ENCODE measurements around the gene PALM2AKAP2.

Gene PALM2AKAP2

DNA sequence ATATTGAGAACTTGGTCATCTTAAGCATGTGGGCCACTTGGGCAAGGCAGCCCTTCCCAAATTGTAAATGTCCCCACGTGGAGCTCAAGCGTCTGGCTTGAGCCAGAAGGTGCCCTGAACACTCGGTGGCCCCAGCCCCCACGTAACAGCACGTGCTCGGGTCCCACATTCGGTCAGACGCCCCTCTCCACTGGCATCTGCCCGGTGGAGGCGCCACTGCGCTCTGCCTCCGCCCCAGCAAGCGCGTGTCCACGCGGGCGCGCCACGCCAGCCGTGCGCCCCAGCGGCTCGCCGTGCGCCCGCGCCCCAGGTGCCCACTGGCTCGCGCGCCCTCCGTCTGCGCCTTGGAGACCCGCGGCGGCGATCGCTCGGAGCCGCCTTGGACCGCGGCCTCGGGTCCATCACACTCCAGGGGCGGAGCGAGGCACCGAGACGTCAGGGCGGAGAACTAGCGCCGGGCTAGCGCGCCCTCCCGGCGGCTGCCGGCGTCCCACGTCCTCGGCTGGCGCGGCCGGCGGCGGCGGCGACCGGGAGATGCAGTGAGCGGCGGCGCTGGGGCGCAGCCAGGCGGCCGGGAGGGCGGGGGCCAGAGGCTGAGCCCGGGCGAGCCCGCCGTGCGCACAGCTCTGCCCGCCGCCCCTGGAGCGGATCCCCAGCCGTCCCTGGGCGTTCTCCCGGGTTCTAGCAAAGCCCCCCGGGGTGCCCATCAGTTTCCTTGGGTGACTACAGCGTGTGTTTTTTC is at the start of gene PALM2AKAP2:
TSS of gene PALM2AKAP2 (plus strand) at position 488 of the 742 bp plus-strand sequence. CDS start 291 bp downstream, outside the sequence.
- Histone ChIP-seq H3K36me3 (replicated peaks) (no peaks in the 10 kb centered on the region), H3K9me3 (no peaks in the 10 kb centered on the region), H3K4me3 (no peak within 1 kb of the TSS), H3K27me3 (ENCODE audit: low read depth) (peaks cover 4% of the 10 kb centered on the region), H3K4me1 (no peaks in the 10 kb centered on the region)
- DNase-seq (ENCODE audit: low spot score in 2 of 2): no peak
- in situ Hi-C loops (cut with MboI; ENCODE audit: low sequenced_read_pairs): no loop called here

DNA sequence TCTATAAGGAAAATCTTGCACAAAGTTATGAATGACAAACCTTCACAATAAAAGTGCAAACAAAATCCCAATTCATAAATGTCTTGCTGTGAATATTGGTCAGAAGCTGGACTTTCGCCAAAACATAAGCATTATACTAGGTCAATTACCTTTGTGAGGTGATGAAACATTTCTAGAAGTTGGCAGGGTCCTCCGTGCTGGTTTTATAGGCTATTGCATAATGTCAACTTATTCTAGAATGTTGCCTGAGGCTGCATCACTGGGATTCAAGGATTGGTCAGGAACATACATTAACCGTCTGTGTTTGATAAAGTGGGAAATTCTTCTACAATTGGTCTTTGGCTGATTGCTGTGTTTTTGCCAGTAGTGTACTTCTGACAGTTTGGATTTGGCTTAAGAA is 49.8 kb upstream of the PALM2AKAP2 start:
- peak; percentile 9 for DNase-seq (ENCODE audit: low spot score in 2 of 2)

DNA sequence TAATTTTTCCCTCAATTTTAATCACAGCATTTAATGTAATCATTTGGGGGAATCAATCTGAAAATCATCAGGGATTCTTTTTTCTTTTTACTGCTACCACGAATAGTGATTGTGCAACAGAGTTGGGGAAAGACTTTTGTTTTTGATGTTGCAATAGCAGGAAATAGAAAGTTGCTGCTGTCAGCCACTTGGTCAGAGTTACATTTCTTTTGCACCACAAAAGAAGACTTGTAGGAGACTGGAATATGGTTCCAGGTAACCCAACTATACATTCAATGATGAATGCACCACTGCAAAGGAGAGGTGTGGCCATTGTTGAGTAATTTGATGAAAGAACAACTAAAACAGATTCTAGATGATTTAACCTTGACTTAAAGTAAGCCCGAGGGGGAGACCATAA is 46.3 kb upstream of the PALM2AKAP2 start:
- no peak overlapping the region for H3K4me3 ChIP-seq
- no peaks in the 10 kb centered on the region for H3K27me3 ChIP-seq (ENCODE audit: low read depth)
- H3K9me3 ChIP-seq: no peaks in the 10 kb centered on the region
- in situ Hi-C loops (cut with MboI; ENCODE audit: low sequenced_read_pairs): no loop called here
- H3K36me3 ChIP-seq (replicated peaks): no peaks in the 10 kb centered on the region
- no peaks in the 10 kb centered on the region for H3K4me1 ChIP-seq
- no peak for DNase-seq (ENCODE audit: low spot score in 2 of 2)

More for the DNA sequence above, 49.8 kb upstream of the PALM2AKAP2 start:
- H3K9me3 ChIP-seq: no peaks in the 10 kb centered on the region
- in situ Hi-C loops (cut with MboI; ENCODE audit: low sequenced_read_pairs): no loop called here
- no peaks in the 10 kb centered on the region for H3K4me1 ChIP-seq
- H3K27me3 ChIP-seq (ENCODE audit: low read depth): no peaks in the 10 kb centered on the region
- no peak overlapping the region for H3K4me3 ChIP-seq
- no peaks in the 10 kb centered on the region for H3K36me3 ChIP-seq (replicated peaks)

DNA sequence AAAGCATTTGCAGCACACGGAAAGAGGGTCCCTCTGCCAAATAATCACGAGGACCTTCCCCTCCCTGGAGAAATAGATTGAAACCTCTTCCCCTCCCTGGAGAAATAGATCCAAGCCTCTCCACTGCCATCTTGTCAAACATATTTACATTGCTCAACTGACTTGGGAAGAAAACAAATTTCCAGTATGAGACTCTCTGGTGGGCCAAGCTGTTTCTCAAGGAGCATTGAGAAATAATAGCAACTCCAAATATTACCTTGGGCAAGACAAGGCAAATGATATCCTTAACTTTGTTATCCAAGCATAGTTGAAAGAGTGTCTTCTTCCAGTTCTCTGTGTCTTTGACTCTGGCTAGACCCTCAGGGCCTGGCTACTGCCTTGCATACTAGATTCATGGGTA is 45.2 kb upstream of the PALM2AKAP2 start:
- DNase-seq (ENCODE audit: low spot score in 2 of 2): no peak
- no peak overlapping the region for H3K4me3 ChIP-seq
- H3K36me3 ChIP-seq (replicated peaks): no peaks in the 10 kb centered on the region
- no peaks in the 10 kb centered on the region for H3K4me1 ChIP-seq
- in situ Hi-C loops (cut with MboI; ENCODE audit: low sequenced_read_pairs): no loop called here
- H3K9me3 ChIP-seq: no peaks in the 10 kb centered on the region
- H3K27me3 ChIP-seq (ENCODE audit: low read depth): no peaks in the 10 kb centered on the region

DNA sequence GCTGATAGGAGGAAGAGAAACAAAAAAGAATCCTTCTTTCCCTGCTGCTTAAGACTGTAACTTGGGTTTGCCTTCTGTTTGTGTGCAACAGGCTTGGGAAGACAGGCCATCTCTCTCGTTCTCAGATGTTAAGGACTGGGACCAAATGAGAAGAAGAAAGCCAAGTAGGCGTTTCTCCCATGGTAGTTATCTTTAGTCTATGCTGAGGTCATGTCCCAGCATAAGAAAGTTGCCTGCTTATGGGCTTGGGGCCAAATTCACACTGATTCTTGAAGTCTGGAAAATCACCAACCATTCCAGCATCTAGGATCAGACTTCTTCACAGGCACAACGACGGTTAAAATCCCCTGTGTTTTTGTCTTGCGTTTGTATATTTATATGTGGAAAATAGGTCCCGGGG is 44.2 kb upstream of the PALM2AKAP2 start:
- Histone ChIP-seq H3K4me3 (no peak overlapping the region), H3K27me3 (ENCODE audit: low read depth) (no peaks in the 10 kb centered on the region), H3K36me3 (replicated peaks) (no peaks in the 10 kb centered on the region), H3K4me1 (no peaks in the 10 kb centered on the region), H3K9me3 (no peaks in the 10 kb centered on the region)
- in situ Hi-C loops (cut with MboI; ENCODE audit: low sequenced_read_pairs): no loop called here
- DNase-seq (ENCODE audit: low spot score in 2 of 2): no peak

DNA sequence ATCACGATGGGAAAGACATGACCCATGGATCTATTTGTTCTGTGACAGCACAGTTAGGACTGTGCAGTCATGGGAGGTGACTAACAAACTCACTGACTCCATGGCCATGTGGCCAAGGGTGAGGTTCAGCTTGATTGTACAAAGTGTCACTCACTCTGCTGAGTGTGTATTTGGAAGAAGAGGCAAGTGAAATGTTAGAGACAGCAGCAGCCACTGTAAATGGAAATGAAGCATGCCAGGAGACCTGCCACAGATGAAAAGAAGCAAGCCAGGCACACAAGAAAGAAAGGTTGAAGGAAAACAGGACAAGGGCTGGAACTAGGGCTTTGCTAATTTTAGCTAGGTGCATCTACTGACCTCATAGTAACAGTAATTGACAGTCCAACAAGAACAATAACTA is 42.7 kb upstream of the PALM2AKAP2 start:
- H3K36me3 ChIP-seq (replicated peaks): no peaks in the 10 kb centered on the region
- in situ Hi-C loops (cut with MboI; ENCODE audit: low sequenced_read_pairs): no loop called here
- no peak overlapping the region for H3K4me3 ChIP-seq
- 0 out of 2 replicates have a peak, but pooled peaks cover 3% of the 10 kb centered on the region for H3K27me3 ChIP-seq (ENCODE audit: low read depth)
- no peaks in the 10 kb centered on the region for H3K9me3 ChIP-seq
- H3K4me1 ChIP-seq: no peaks in the 10 kb centered on the region
- DNase-seq (ENCODE audit: low spot score in 2 of 2): no peak

DNA sequence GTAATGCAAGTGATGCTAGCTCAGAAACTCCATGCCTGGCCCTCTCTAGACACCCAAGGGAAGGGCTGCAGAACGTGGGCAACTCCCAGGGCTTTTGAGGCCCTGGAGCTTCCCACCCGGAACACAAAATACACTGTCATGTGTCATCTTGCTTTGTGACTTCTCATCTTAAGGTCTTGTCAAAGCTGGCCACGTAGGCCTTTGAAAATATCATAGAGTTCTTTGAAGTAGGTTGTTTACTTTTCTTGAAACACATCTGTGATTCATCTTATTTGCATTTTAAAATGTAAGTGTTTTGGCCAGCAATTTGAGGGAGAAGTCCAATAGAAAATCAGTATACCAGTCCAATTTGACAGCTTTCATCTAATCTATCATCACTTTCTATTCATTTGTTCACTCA is 40.2 kb upstream of the PALM2AKAP2 start:
- H3K4me3 ChIP-seq: no peak overlapping the region
- in situ Hi-C loops (cut with MboI; ENCODE audit: low sequenced_read_pairs): no loop called here
- 0 out of 2 replicates have a peak, but pooled peaks cover 3% of the 10 kb centered on the region for H3K27me3 ChIP-seq (ENCODE audit: low read depth)

GRCh38 chr9:109742776-109743348 is 37.1 kb upstream of the PALM2AKAP2 start:
- Histone ChIP-seq H3K36me3 (replicated peaks) (no peaks in the 10 kb centered on the region), H3K4me3 (no peak overlapping the region), H3K4me1 (no peaks in the 10 kb centered on the region), H3K9me3 (no peaks in the 10 kb centered on the region), H3K27me3 (ENCODE audit: low read depth) (0 out of 2 replicates have a peak, but pooled peaks cover 3% of the 10 kb centered on the region)
- in situ Hi-C loops (cut with MboI; ENCODE audit: low sequenced_read_pairs): no loop called here
- no peak for DNase-seq (ENCODE audit: low spot score in 2 of 2)

More for the DNA sequence above, 40.2 kb upstream of the PALM2AKAP2 start:
- Histone ChIP-seq H3K36me3 (replicated peaks) (no peaks in the 10 kb centered on the region), H3K4me1 (no peaks in the 10 kb centered on the region), H3K9me3 (no peaks in the 10 kb centered on the region)
- DNase-seq (ENCODE audit: low spot score in 2 of 2): no peak

DNA sequence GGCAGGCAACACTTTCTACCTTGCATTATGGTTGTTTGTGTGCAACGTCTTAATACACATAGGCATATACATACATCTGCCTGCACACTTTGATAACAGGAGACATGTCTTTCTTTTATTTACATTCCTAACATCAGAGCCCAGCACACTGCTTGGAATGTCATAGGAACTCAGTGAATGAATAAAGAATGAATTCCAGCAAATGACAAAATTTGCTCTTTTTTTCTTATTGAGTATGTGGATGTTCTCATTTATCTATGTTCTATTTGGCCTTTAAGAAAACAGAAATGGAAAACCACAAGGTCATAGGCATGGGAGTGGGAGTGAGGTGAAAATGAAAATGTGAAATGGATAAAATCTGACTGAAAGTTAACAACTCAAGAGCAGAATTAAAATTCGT is 36.3 kb upstream of the PALM2AKAP2 start:
- Histone ChIP-seq H3K4me1 (no peaks in the 10 kb centered on the region), H3K9me3 (no peaks in the 10 kb centered on the region), H3K27me3 (ENCODE audit: low read depth) (0 out of 2 replicates have a peak, but pooled peaks cover 3% of the 10 kb centered on the region), H3K4me3 (no peak overlapping the region), H3K36me3 (replicated peaks) (no peaks in the 10 kb centered on the region)
- in situ Hi-C loops (cut with MboI; ENCODE audit: low sequenced_read_pairs): no loop called here
- DNase-seq (ENCODE audit: low spot score in 2 of 2): no peak

- in situ Hi-C loops (cut with MboI; ENCODE audit: low sequenced_read_pairs): no loop called here
- Histone ChIP-seq H3K4me3 (no peak overlapping the region), H3K4me1 (no peaks in the 10 kb centered on the region), H3K27me3 (ENCODE audit: low read depth) (0 out of 2 replicates have a peak, but pooled peaks cover 3% of the 10 kb centered on the region), H3K9me3 (no peaks in the 10 kb centered on the region), H3K36me3 (replicated peaks) (no peaks in the 10 kb centered on the region)
- DNase-seq (ENCODE audit: low spot score in 2 of 2): no peak
Measured at GRCh38 chr9:109745335-109746283, 34.4 kb upstream of the PALM2AKAP2 start.

GRCh38 chr9:109751253-109751652 is 28.7 kb upstream of the PALM2AKAP2 start:
- in situ Hi-C loops (cut with MboI; ENCODE audit: low sequenced_read_pairs): no loop called here
- H3K36me3 ChIP-seq (replicated peaks): no peaks in the 10 kb centered on the region
- H3K4me1 ChIP-seq: no peaks in the 10 kb centered on the region
- H3K4me3 ChIP-seq: no peak overlapping the region
- no peaks in the 10 kb centered on the region for H3K27me3 ChIP-seq (ENCODE audit: low read depth)
- DNase-seq (ENCODE audit: low spot score in 2 of 2): no peak
- H3K9me3 ChIP-seq: no peaks in the 10 kb centered on the region

DNA sequence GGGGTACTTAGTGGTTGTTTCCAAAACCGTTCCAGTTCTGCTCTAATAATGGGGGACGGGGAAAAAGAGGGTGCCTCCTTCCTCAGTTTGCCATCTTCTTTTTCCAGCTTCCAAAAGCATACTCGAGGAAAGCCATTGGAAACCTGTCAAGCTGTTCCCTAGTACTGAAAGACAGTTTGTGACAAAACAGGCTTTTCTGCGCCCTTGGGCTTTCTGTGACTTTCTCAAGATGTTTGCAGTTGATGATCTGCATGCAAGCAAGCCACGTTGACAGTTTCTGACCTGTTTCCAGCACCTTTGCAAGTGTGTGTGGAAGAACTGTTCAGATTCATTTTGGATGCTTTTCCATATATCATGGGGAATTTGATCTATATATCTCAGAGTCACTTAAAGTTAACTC is 26.7 kb upstream of the PALM2AKAP2 start:
- in situ Hi-C loops (cut with MboI; ENCODE audit: low sequenced_read_pairs): no loop called here
- Histone ChIP-seq H3K9me3 (no peaks in the 10 kb centered on the region), H3K27me3 (ENCODE audit: low read depth) (no peaks in the 10 kb centered on the region), H3K4me3 (no peak overlapping the region), H3K36me3 (replicated peaks) (no peaks in the 10 kb centered on the region), H3K4me1 (no peaks in the 10 kb centered on the region)
- no peak for DNase-seq (ENCODE audit: low spot score in 2 of 2)

DNA sequence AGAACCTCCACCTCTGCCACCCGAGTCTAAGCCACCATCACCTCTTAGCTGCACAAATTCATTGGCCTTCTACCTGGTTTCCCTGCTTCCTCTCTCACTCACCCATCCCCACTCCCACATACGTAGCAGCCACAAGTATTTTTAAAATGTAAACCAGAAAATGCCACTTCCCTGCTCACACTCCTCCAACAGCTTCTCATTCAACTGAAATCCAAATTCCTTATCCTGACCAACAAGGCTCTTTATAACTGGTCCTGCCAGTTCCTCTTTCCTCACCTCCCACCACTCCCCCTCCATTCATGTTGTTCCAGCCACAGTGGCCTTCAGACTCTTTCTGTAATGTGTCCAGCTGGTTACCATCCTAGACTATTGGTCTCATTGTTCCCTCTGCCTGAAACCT is 25.0 kb upstream of the PALM2AKAP2 start:
- Histone ChIP-seq H3K36me3 (replicated peaks) (no peaks in the 10 kb centered on the region), H3K9me3 (no peaks in the 10 kb centered on the region), H3K4me1 (no peaks in the 10 kb centered on the region), H3K4me3 (no peak overlapping the region), H3K27me3 (ENCODE audit: low read depth) (no peaks in the 10 kb centered on the region)
- DNase-seq (ENCODE audit: low spot score in 2 of 2): no peak
- in situ Hi-C loops (cut with MboI; ENCODE audit: low sequenced_read_pairs): no loop called here

GRCh38 chr9:109759589-109759988 is 20.4 kb upstream of the PALM2AKAP2 start:
- no peak overlapping the region for H3K4me3 ChIP-seq
- in situ Hi-C loops (cut with MboI; ENCODE audit: low sequenced_read_pairs): no loop called here
- H3K9me3 ChIP-seq: no peaks in the 10 kb centered on the region
- no peak for DNase-seq (ENCODE audit: low spot score in 2 of 2)
- H3K4me1 ChIP-seq: no peaks in the 10 kb centered on the region
- H3K27me3 ChIP-seq (ENCODE audit: low read depth): no peaks in the 10 kb centered on the region
- no peaks in the 10 kb centered on the region for H3K36me3 ChIP-seq (replicated peaks)
